ENCODE data around the gene NLRP1. TPM values are rescaled to one million over a fixed set of nuclear protein-coding genes. Genes with fewer than 3 reads are reported as not detected.

The NLRP1 gene
- total and polyA plus RNA-seq, 2 of the 13 experiments (the other 11 are each of a cell fraction or from before 2014, with no cell fraction given), result 3.4 to 3.7 TPM

GRCh38 chr17:5544115-5544514, 40.2 kb downstream of the NLRP1 start:
- Histone ChIP-seq H4K20me1 (ENCODE audit: insufficient read depth, low read length) (no peaks in the 10 kb centered on the region), H2AFZ (ENCODE audit: low read length) (no peak overlapping the region), H3K79me2 (ENCODE audit: insufficient read depth, low read length) (no peaks in the 10 kb centered on the region), H3K36me3 (replicated peaks in 1 of 2; ENCODE audit: control insufficient read depth in 1 of 2, insufficient read depth in 2 of 2, low read length in 2 of 2) (no peaks in the 10 kb centered on the region), H3K27ac (ENCODE audit: extremely low read length, insufficient read depth, low read length) (no peak overlapping the region), H3K9me3 (ENCODE audit: low read length) (no peaks in the 10 kb centered on the region), H3K27me3 (ENCODE audit: control insufficient read depth in 1 of 2, insufficient read depth in 2 of 2, low read length in 2 of 2) (peaks cover 2 to 16% of the 10 kb centered on the region in 2 experiments; a peak in 4 of 5 replicates), H3K4me2 (ENCODE audit: low read depth, low read length) (no peak overlapping the region), H3K9ac (ENCODE audit: insufficient read depth, low read depth, low read length) (no peak overlapping the region), H3K4me1 (ENCODE audit: insufficient read depth, low read length) (no peaks in the 10 kb centered on the region), H3K4me3 (replicated peaks in 1 of 3; ENCODE audit: insufficient read depth in 1 of 3, low read depth in 2 of 3, low read length in 3 of 3) (no peak overlapping the region)
- DNase-seq (ENCODE audit: low spot score), result no peak
- ChIA-PET POLR2A (no interaction called here), CTCF (ENCODE audit: low intra/inter-chr PET ratio, low total read pairs) (no interaction called here)
- ATAC-seq, result no peak
- no TSS peak for BruUV-seq (replicated peaks)
- no peak for FAIRE-seq
- intact Hi-C loops (cut with micrococcal nuclease; ENCODE audit: unreplicated experiment), result no loop called here
- WGBS (ENCODE audit: low lambda C conversion rate), result 0% methylated on average over 1 of the region's 2 CpGs
- in situ Hi-C loops (cut with HindIII; ENCODE audit: extremely low pct_ligation_motif_present, low pct_unique_long_range_greater_than_20kb), result no loop called here
- TF ChIP-seq ZBTB10 (CRISPR knock-in tag; IDR thresholded peaks at IDR 0.05; ENCODE audit: borderline replicate concordance), result no peak
- TF ChIP-seq ZNF747 (CRISPR knock-in tag; IDR thresholded peaks at IDR 0.05; ENCODE audit: borderline replicate concordance), result no peak
- TF ChIP-seq ZFP62 (CRISPR knock-in tag; IDR thresholded peaks at IDR 0.05), result no peak
- no peak for TF ChIP-seq ZMYM3 (CRISPR knock-in tag; IDR thresholded peaks at IDR 0.05)
- no peak for TF ChIP-seq ZNF773 (CRISPR knock-in tag; IDR thresholded peaks at IDR 0.05; ENCODE audit: borderline replicate concordance)
- TF ChIP-seq ARID3A (IDR thresholded peaks at IDR 0.05; ENCODE audit: low read depth, low read length), result no peak
- TF ChIP-seq DNMT3B (CRISPR knock-in tag; conservative IDR thresholded peaks at IDR 0.05), result no peak
- no peak for TF ChIP-seq ZNF367 (CRISPR knock-in tag; IDR thresholded peaks at IDR 0.05; ENCODE audit: borderline replicate concordance)
- TF ChIP-seq KLF6 (CRISPR knock-in tag; IDR thresholded peaks at IDR 0.05), result no peak
- no peak for TF ChIP-seq IRF9 (CRISPR knock-in tag; IDR thresholded peaks at IDR 0.05; ENCODE audit: borderline replicate concordance)
- no peak for TF ChIP-seq TOPORS (CRISPR knock-in tag; IDR thresholded peaks at IDR 0.05)
- no peak for TF ChIP-seq STAT5B (CRISPR knock-in tag; IDR thresholded peaks at IDR 0.05)
- no peak for TF ChIP-seq SRSF9 (IDR thresholded peaks at IDR 0.05; ENCODE audit: borderline replicate concordance, insufficient read depth, low read depth, low read length, poor library complexity, severe bottlenecking)
- TF ChIP-seq ZBTB21 (CRISPR knock-in tag; IDR thresholded peaks at IDR 0.05), result no peak
- no peak for TF ChIP-seq TP53 (CRISPR knock-in tag; conservative IDR thresholded peaks at IDR 0.05)
- no peak for TF ChIP-seq KLF16 (CRISPR knock-in tag; IDR thresholded peaks at IDR 0.05)

Data from HepG2 (cell line).